Transverse colon (tissue), 4 donors: ENCODE results near the gene NRBF2.

ENCODE experiments used
- EP300 ChIP-seq: sonication (generic); formaldehyde crosslinking; IDR thresholded peaks from one replicate; pipeline ENCODE4 v1.6.1; 2017; ENCODE audit warnings: antibody characterized with exemption, low read depth
- POLR2AphosphoS5 ChIP-seq, 3 donors: sonication (generic); formaldehyde crosslinking; IDR thresholded peaks; one replicate each; pipeline ENCODE4 v1.6.1; 2016; ENCODE audit warnings: antibody characterized with exemption in 3 of 3
- TF ChIP-seq, protein P1 (sequence below), 5 experiments: fragments of 200-600 bp in 3 of 5; fragments of 450-650 bp in 2 of 5; sonication (generic) in 3 of 5; IDR thresholded peaks; 1 replicate in 2 of 5; 2 replicates in 3 of 5; pipeline ENCODE4 v1.5.1; 2016 to 2017; ENCODE audit warnings: antibody characterized with exemption in 5 of 5, inconsistent platforms in 3 of 5, mild to moderate bottlenecking in 2 of 5, moderate library complexity in 1 of 5

- TF ChIP-seq POLR2AphosphoS5 (IDR thresholded peaks at IDR 0.05) (no peak), EP300 (no peak)
- TF ChIP-seq, protein P1, sequence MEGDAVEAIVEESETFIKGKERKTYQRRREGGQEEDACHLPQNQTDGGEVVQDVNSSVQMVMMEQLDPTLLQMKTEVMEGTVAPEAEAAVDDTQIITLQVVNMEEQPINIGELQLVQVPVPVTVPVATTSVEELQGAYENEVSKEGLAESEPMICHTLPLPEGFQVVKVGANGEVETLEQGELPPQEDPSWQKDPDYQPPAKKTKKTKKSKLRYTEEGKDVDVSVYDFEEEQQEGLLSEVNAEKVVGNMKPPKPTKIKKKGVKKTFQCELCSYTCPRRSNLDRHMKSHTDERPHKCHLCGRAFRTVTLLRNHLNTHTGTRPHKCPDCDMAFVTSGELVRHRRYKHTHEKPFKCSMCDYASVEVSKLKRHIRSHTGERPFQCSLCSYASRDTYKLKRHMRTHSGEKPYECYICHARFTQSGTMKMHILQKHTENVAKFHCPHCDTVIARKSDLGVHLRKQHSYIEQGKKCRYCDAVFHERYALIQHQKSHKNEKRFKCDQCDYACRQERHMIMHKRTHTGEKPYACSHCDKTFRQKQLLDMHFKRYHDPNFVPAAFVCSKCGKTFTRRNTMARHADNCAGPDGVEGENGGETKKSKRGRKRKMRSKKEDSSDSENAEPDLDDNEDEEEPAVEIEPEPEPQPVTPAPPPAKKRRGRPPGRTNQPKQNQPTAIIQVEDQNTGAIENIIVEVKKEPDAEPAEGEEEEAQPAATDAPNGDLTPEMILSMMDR (IDR thresholded peaks at IDR 0.05): no peak
Observed at GRCh38 chr10:63125459-63125858, 7.7 kb upstream of the NRBF2 start.
